Liver (tissue), 9 donors: ENCODE data around the gene LMNTD2. TPM values are rescaled to one million over a fixed set of nuclear protein-coding genes. Genes with fewer than 3 reads are reported as not detected.

ENCODE experiments used
- DNase-seq: peaks from one replicate; pipeline ENCODE4 v3.0.0-alpha.2; 2017; ENCODE audit warnings: low spot score
- H3K27ac ChIP-seq, 2 donors: one replicate each; pipeline ENCODE4 v1.7.0; 2013; ENCODE audit warnings: inconsistent platforms in 2 of 2, low read length in 2 of 2, control low read depth in 1 of 2, low read depth in 1 of 2, mild to moderate bottlenecking in 1 of 2
- H3K27me3 ChIP-seq, 4 donors: one replicate each; pipeline versions ENCODE4 v1.6.1 to v1.7.0; 2013; ENCODE audit warnings: low read length in 3 of 4, inconsistent platforms in 1 of 4, mild to moderate bottlenecking in 1 of 4, moderate library complexity in 1 of 4; ENCODE audit not compliant: control insufficient read depth in 4 of 4, insufficient read depth in 4 of 4
- H3K36me3 ChIP-seq, 4 donors: one replicate each; pipeline versions ENCODE4 v1.6.1 to v1.7.0; 2013; ENCODE audit warnings: low read length in 3 of 4, mild to moderate bottlenecking in 3 of 4, low read depth in 1 of 4, moderate library complexity in 1 of 4; ENCODE audit not compliant: control insufficient read depth in 4 of 4, insufficient read depth in 3 of 4
- H3K4me1 ChIP-seq, 4 donors: one replicate each; pipeline versions ENCODE4 v1.6.1 to v1.7.0; 2013; ENCODE audit warnings: low read length in 3 of 4, mild to moderate bottlenecking in 3 of 4, moderate library complexity in 1 of 4; ENCODE audit not compliant: control insufficient read depth in 4 of 4, insufficient read depth in 4 of 4
- H3K4me3 ChIP-seq, 3 donors: one replicate each; pipeline versions ENCODE4 v1.6.1 to v1.7.0; 2013; ENCODE audit warnings: low read length in 3 of 3, control low read depth in 1 of 3, low read depth in 1 of 3, mild to moderate bottlenecking in 1 of 3
- H3K9ac ChIP-seq, 2 donors: one replicate each; pipeline ENCODE4 v1.7.0; 2013; ENCODE audit warnings: low read length in 2 of 2, mild to moderate bottlenecking in 2 of 2, moderate library complexity in 2 of 2, control low read depth in 1 of 2, low read depth in 1 of 2
- H3K9me3 ChIP-seq, 4 donors: one replicate each; pipeline versions ENCODE4 v1.6.1 to v1.7.0; 2013; ENCODE audit warnings: low read length in 3 of 4; ENCODE audit not compliant: control insufficient read depth in 4 of 4
- CTCF ChIP-seq: fragments of 150-350 bp; IDR thresholded peaks from 2 replicates; pipeline ENCODE4 v1.5.1; 2017; ENCODE audit warnings: improper control_type of control experiment, low read depth, low read length; ENCODE audit not compliant: missing input control
- EGR1 ChIP-seq, 2 donors: IDR thresholded peaks; 2 replicates each; pipeline ENCODE4 v1.6.1; 2016 to 2018; ENCODE audit warnings: antibody characterized with exemption in 2 of 2, low read depth in 2 of 2
- GABPA ChIP-seq, 2 donors: IDR thresholded peaks in 1 of 2; conservative IDR thresholded peaks in 1 of 2; 2 replicates each; pipeline ENCODE4 v1.6.1; 2016; ENCODE audit warnings: antibody characterized with exemption in 2 of 2, mild to moderate bottlenecking in 1 of 2, moderate library complexity in 1 of 2
- JUND ChIP-seq, 2 donors: IDR thresholded peaks; 2 replicates each; pipeline ENCODE4 v1.6.1; 2016; ENCODE audit warnings: antibody characterized with exemption in 2 of 2
- MAX ChIP-seq: IDR thresholded peaks from 2 replicates; pipeline ENCODE4 v1.6.1; 2016; ENCODE audit warnings: antibody characterized with exemption
- NR2F2 ChIP-seq: IDR thresholded peaks from 2 replicates; pipeline ENCODE4 v1.6.1; 2016; ENCODE audit warnings: antibody characterized with exemption
- REST ChIP-seq: IDR thresholded peaks from 2 replicates; pipeline ENCODE4 v1.6.1; 2016; ENCODE audit warnings: antibody characterized with exemption, mild to moderate bottlenecking
- SP1 ChIP-seq: IDR thresholded peaks from 2 replicates; pipeline ENCODE4 v1.6.1; 2018; ENCODE audit warnings: antibody characterized with exemption, mild to moderate bottlenecking
- ZBTB33 ChIP-seq: IDR thresholded peaks from 2 replicates; pipeline ENCODE4 v1.6.1; 2016; ENCODE audit warnings: antibody characterized with exemption
- WGBS: extraction: QIAGEN DNeasy Blood & Tissue Kit; methylation state at CpG from one replicate; pipeline ENCODE4 v1.1.7; 2013; 5-methylcytosine and 5-hydroxymethylcytosine counted together
- polyA plus RNA-seq, 2 donors: library from polyadenylated mRNA; stranded (reverse) in 1 of 2; unstranded in 1 of 2; fragments of 200-250 nt in 1 of 2; fragments of >200 nt in 1 of 2; fragmentation: Nextera tagmentation in 1 of 2; extraction: Ambion mirVana in 1 of 2; gene quantifications; one replicate each; pipeline versions ENCODE4 v1.2.1 to v1.2.3, GENCODE V29; 2013 to 2015
- total RNA-seq, 2 donors: library from RNA; depleted of rRNA; stranded (reverse); fragments of >200 nt; gene quantifications; one replicate each; pipeline ENCODE4 v1.2.3, GENCODE V29; 2014
- donor health status: healthy.
- donor health status: healthy.
- donor health status: healthy.
- donor health status: healthy.
- donor health status: healthy.

Gene LMNTD2
- total and polyA plus RNA-seq, 4 donors: 1.2 to 4.6 (median 2.3) TPM

- TF ChIP-seq REST (no peak), JUND (IDR thresholded peaks at IDR 0.05) (no peak), GABPA (IDR thresholded peaks at IDR 0.05 in 1 of 2, conservative IDR thresholded peaks at IDR 0.05 in 1 of 2) (no peak), SP1 (no peak)
- no peak overlapping the region for H3K9ac ChIP-seq
- no peaks in the 10 kb centered on the region for H3K9me3 ChIP-seq
- no peaks in the 10 kb centered on the region for H3K27me3 ChIP-seq
- H3K36me3 ChIP-seq: peaks cover 0 to 9% (median 6%) of the 10 kb centered on the region in 4 donors
- H3K27ac ChIP-seq: no peak overlapping the region
- H3K4me3 ChIP-seq: no peak overlapping the region
- WGBS: 85% methylated on average over 5 of the region's 5 CpGs
- no peak for DNase-seq
- H3K4me1 ChIP-seq: peaks cover 12 to 26% (median 20%) of the 10 kb centered on the region in 4 donors
Observed at GRCh38 chr11:508956-509355, 51.6 kb downstream of the LMNTD2 start.

GRCh38 chr11:507727-508515, 52.6 kb downstream of the LMNTD2 start:
- Histone ChIP-seq H3K9me3 (no peaks in the 10 kb centered on the region), H3K27me3 (no peaks in the 10 kb centered on the region), H3K27ac (peak overlapping the region in 1 of 2 donors; percentile 100), H3K9ac (no peak overlapping the region), H3K36me3 (peaks cover 0 to 9% (median 3%) of the 10 kb centered on the region in 4 donors), H3K4me3 (peak overlapping the region; percentile 53 to 79 (median 68)), H3K4me1 (peaks cover 12 to 33% (median 24%) of the 10 kb centered on the region in 4 donors)
- DNase-seq: no peak
- TF ChIP-seq MAX (no peak), NR2F2 (no peak), CTCF (no peak), GABPA (IDR thresholded peaks at IDR 0.05 in 1 of 2, conservative IDR thresholded peaks at IDR 0.05 in 1 of 2) (no peak), JUND (IDR thresholded peaks at IDR 0.05) (no peak)
- 59% methylated on average over 45 of the region's 45 CpGs for WGBS

- TF ChIP-seq SP1 (peak; percentile 49), EGR1 (IDR thresholded peaks at IDR 0.05; ENCODE audit: low read depth in 2 of 2) (peak; percentile 85 to 88), ZBTB33 (no peak)
- no peaks in the 10 kb centered on the region for H3K9me3 ChIP-seq
- DNase-seq: peak; percentile 100
- WGBS: 3% methylated on average over 93 of the region's 93 CpGs
- peak within 1 kb of the TSS; percentile 73 to 99 (median 79) for H3K4me3 ChIP-seq
- peaks cover 12 to 33% (median 24%) of the 10 kb centered on the region in 4 donors for H3K4me1 ChIP-seq
- peak within 1 kb of the TSS; percentile 97 to 100 for H3K27ac ChIP-seq
- H3K9ac ChIP-seq: peak within 1 kb of the TSS; percentile 91 to 99
- no peaks in the 10 kb centered on the region for H3K27me3 ChIP-seq
- peaks cover 0 to 9% (median 3%) of the 10 kb centered on the region in 4 donors for H3K36me3 ChIP-seq
Observed at GRCh38 chr11:506995-507726, 53.4 kb downstream of the LMNTD2 start, which contains the start of gene RNH1. Gene RNH1 (minus strand): TSS chr11:507242. CDS start chr11:502162, 5,080 bp downstream.
